ENCODE results near the gene PRKAG2.

PRKAG2 gene

DNA sequence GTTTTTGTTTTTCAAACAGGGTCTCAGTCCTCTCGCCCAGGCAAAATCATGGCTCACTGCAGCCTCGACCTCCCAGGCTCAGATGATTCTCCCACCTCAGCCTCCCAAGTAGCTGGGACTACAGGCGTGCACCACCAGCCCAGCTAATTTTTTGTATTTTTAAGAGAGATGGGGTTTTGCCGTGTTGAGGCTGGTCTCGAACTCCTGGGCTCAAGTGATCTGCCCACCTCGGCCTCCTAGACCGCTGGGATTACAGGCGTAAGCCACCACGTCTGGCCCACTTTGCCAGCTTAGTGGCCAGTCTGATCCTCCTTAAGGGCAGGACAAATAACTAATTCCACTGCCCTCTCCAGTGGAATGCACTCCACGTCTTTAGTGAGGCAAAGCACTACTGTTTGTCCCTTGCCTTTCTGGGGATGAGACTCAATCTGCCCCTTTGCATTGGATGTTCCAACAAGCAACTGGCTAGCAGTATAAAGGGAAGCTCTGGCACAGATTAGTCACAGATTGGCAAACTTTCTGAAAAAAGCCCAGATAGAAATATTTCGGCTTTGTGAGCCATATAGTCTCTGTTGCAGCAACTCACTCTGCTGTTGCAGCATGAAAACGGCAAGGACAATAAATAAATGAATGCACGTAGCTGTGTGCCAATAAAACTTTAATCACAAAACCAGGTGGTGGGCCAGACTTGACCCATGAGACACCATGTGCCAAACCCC is 213.4 kb downstream of the PRKAG2 start:
- H3K27ac ChIP-seq (ENCODE audit: low read length): no peak overlapping the region
- no peaks in the 10 kb centered on the region for H3K27me3 ChIP-seq (ENCODE audit: insufficient read depth, low read length)
- H3K9me3 ChIP-seq (ENCODE audit: insufficient read depth, low read depth, low read length): no peaks in the 10 kb centered on the region
- no peak overlapping the region for H3K9ac ChIP-seq (ENCODE audit: low read depth, low read length)
- no peak overlapping the region for H3K4me3 ChIP-seq (ENCODE audit: low read length)
- no peaks in the 10 kb centered on the region for H3K4me1 ChIP-seq (ENCODE audit: insufficient read depth, low read length)
- no peaks in the 10 kb centered on the region for H3K36me3 ChIP-seq (ENCODE audit: insufficient read depth, low read depth, low read length)

DNA sequence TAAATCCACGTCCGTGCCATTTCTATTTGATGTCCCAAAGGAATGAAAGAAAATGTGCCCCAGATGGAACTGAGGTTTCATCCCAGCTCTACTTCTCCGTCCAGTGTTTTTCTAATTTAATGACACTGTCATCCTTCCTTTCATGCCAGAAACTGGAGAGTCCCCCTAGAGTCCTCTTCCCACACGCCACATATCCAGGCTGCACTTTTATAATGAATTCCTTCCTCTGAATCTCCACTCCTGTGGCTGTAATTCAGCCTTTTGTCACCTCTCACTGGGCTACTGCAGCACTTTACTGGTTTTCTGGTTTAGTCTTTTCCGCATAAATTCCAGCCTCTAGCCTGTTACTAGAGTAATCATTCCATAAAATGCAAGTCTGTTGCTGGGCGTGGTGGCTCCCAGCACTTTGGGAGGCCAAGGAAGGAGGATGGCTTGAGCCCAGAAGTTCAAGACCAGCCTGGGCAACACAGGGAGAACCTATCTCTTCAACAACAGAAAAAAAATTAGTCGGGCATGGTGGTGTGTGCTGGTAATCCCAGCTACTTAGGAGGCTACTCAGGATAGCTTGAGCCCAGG is 214.6 kb downstream of the PRKAG2 start:
- H3K9ac ChIP-seq (ENCODE audit: low read depth, low read length): no peak overlapping the region
- no peak overlapping the region for H3K4me3 ChIP-seq (ENCODE audit: low read length)
- no peaks in the 10 kb centered on the region for H3K4me1 ChIP-seq (ENCODE audit: insufficient read depth, low read length)
- H3K9me3 ChIP-seq (ENCODE audit: insufficient read depth, low read depth, low read length): no peaks in the 10 kb centered on the region
- H3K27ac ChIP-seq (ENCODE audit: low read length): no peak overlapping the region
- no peaks in the 10 kb centered on the region for H3K36me3 ChIP-seq (ENCODE audit: insufficient read depth, low read depth, low read length)
- H3K27me3 ChIP-seq (ENCODE audit: insufficient read depth, low read length): no peaks in the 10 kb centered on the region

- no peaks in the 10 kb centered on the region for H3K27me3 ChIP-seq (ENCODE audit: insufficient read depth, low read length)
Observed at GRCh38 chr7:151661587-151661986, 215.3 kb downstream of the PRKAG2 start.

DNA sequence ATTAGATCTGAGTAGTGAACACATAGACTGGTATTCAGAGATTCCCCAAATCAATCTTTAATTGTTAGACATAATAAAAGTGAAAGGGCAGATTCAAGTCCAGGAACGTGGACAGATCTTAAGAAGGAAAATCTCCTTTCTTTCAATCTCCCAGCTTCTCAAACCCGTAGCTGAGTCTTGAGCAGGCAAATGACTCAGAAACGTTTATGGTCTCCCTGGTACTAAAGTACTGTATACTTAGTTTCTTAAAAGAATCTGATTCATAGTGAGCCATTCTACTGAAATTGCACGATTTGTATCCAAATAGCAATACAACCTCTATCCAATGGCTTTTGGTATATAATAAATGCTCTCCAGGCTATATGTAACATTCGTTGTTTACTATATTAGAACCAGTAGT is 216.8 kb downstream of the PRKAG2 start:
- no peaks in the 10 kb centered on the region for H3K27me3 ChIP-seq (ENCODE audit: insufficient read depth, low read length)

More at GRCh38 chr7:151661587-151661986, 215.3 kb downstream of the PRKAG2 start:
- no peaks in the 10 kb centered on the region for H3K9me3 ChIP-seq (ENCODE audit: insufficient read depth, low read depth, low read length)
- no peak overlapping the region for H3K27ac ChIP-seq (ENCODE audit: low read length)
- no peak overlapping the region for H3K9ac ChIP-seq (ENCODE audit: low read depth, low read length)
- no peaks in the 10 kb centered on the region for H3K4me1 ChIP-seq (ENCODE audit: insufficient read depth, low read length)
- no peaks in the 10 kb centered on the region for H3K36me3 ChIP-seq (ENCODE audit: insufficient read depth, low read depth, low read length)
- no peak overlapping the region for H3K4me3 ChIP-seq (ENCODE audit: low read length)

GRCh38 chr7:151659219-151659618 is 217.7 kb downstream of the PRKAG2 start:
- H3K9me3 ChIP-seq (ENCODE audit: insufficient read depth, low read depth, low read length): no peaks in the 10 kb centered on the region
- no peaks in the 10 kb centered on the region for H3K36me3 ChIP-seq (ENCODE audit: insufficient read depth, low read depth, low read length)
- no peaks in the 10 kb centered on the region for H3K4me1 ChIP-seq (ENCODE audit: insufficient read depth, low read length)
- no peak overlapping the region for H3K9ac ChIP-seq (ENCODE audit: low read depth, low read length)
- no peaks in the 10 kb centered on the region for H3K27me3 ChIP-seq (ENCODE audit: insufficient read depth, low read length)
- no peak overlapping the region for H3K4me3 ChIP-seq (ENCODE audit: low read length)
- no peak overlapping the region for H3K27ac ChIP-seq (ENCODE audit: low read length)

More for the DNA sequence above, 216.8 kb downstream of the PRKAG2 start:
- H3K9ac ChIP-seq (ENCODE audit: low read depth, low read length): no peak overlapping the region
- no peak overlapping the region for H3K27ac ChIP-seq (ENCODE audit: low read length)
- H3K4me3 ChIP-seq (ENCODE audit: low read length): no peak overlapping the region
- H3K4me1 ChIP-seq (ENCODE audit: insufficient read depth, low read length): no peaks in the 10 kb centered on the region
- H3K36me3 ChIP-seq (ENCODE audit: insufficient read depth, low read depth, low read length): no peaks in the 10 kb centered on the region
- no peaks in the 10 kb centered on the region for H3K9me3 ChIP-seq (ENCODE audit: insufficient read depth, low read depth, low read length)

GRCh38 chr7:151658778-151659177 is 218.1 kb downstream of the PRKAG2 start:
- Histone ChIP-seq H3K4me1 (ENCODE audit: insufficient read depth, low read length) (no peaks in the 10 kb centered on the region), H3K27ac (ENCODE audit: low read length) (no peak overlapping the region), H3K36me3 (ENCODE audit: insufficient read depth, low read depth, low read length) (no peaks in the 10 kb centered on the region), H3K27me3 (ENCODE audit: insufficient read depth, low read length) (no peaks in the 10 kb centered on the region), H3K4me3 (ENCODE audit: low read length) (no peak overlapping the region), H3K9me3 (ENCODE audit: insufficient read depth, low read depth, low read length) (no peaks in the 10 kb centered on the region), H3K9ac (ENCODE audit: low read depth, low read length) (no peak overlapping the region)

DNA sequence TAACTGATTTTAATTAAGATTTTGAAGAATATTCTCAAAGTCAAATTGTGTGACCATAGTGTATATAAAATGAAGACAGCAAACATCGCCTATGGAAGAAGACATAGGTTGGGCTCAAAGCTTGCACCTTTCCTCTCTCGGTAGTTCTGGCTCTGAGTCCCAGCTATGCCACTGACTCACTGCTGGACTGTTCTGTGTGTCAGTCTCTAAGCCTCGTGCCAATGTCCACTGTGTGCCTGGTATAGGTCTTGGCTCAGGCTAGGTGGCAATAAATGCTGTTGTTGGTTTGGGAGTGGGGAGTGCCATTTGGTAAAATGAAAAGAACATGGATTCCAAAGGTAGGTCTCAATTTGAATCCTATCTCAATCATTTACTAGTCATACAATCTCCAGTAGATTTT is 219.7 kb downstream of the PRKAG2 start:
- Histone ChIP-seq H3K27ac (ENCODE audit: low read length) (no peak overlapping the region), H3K36me3 (ENCODE audit: insufficient read depth, low read depth, low read length) (no peaks in the 10 kb centered on the region), H3K27me3 (ENCODE audit: insufficient read depth, low read length) (no peaks in the 10 kb centered on the region), H3K4me1 (ENCODE audit: insufficient read depth, low read length) (no peaks in the 10 kb centered on the region), H3K4me3 (ENCODE audit: low read length) (no peak overlapping the region), H3K9me3 (ENCODE audit: insufficient read depth, low read depth, low read length) (no peaks in the 10 kb centered on the region), H3K9ac (ENCODE audit: low read depth, low read length) (no peak overlapping the region)

DNA sequence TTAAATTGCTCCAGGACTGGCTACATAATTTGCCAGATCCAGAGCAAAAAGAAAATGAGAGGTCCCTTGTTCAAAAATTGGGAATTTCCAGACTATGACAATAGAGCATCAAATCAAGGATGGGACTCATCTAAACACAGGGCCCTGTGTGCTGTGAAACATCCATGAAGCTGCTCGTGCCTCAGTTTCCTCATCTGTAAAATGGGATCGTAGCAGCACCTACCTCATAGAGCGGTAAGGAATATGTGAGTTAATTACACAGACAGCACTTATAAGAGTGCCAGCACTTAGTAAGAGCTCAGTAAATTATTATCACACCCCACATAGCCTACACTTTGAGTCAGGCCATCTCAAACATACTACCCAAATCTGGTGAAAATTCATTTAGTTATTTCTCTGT is 221.4 kb downstream of the PRKAG2 start:
- H3K27ac ChIP-seq (ENCODE audit: low read length): no peak overlapping the region
- H3K4me3 ChIP-seq (ENCODE audit: low read length): no peak overlapping the region
- no peaks in the 10 kb centered on the region for H3K27me3 ChIP-seq (ENCODE audit: insufficient read depth, low read length)
- H3K36me3 ChIP-seq (ENCODE audit: insufficient read depth, low read depth, low read length): no peaks in the 10 kb centered on the region
- H3K4me1 ChIP-seq (ENCODE audit: insufficient read depth, low read length): no peaks in the 10 kb centered on the region
- no peaks in the 10 kb centered on the region for H3K9me3 ChIP-seq (ENCODE audit: insufficient read depth, low read depth, low read length)
- H3K9ac ChIP-seq (ENCODE audit: low read depth, low read length): no peak overlapping the region

GRCh38 chr7:151652111-151652510 is 224.8 kb downstream of the PRKAG2 start:
- H3K9ac ChIP-seq (ENCODE audit: low read depth, low read length): no peak overlapping the region
- H3K4me1 ChIP-seq (ENCODE audit: insufficient read depth, low read length): no peaks in the 10 kb centered on the region
- no peaks in the 10 kb centered on the region for H3K9me3 ChIP-seq (ENCODE audit: insufficient read depth, low read depth, low read length)
- H3K4me3 ChIP-seq (ENCODE audit: low read length): no peak overlapping the region
- H3K36me3 ChIP-seq (ENCODE audit: insufficient read depth, low read depth, low read length): no peaks in the 10 kb centered on the region
- H3K27ac ChIP-seq (ENCODE audit: low read length): no peak overlapping the region
- no peaks in the 10 kb centered on the region for H3K27me3 ChIP-seq (ENCODE audit: insufficient read depth, low read length)

GRCh38 chr7:151650161-151650560 is 226.8 kb downstream of the PRKAG2 start:
- Histone ChIP-seq H3K9ac (ENCODE audit: low read depth, low read length) (no peak overlapping the region), H3K4me1 (ENCODE audit: insufficient read depth, low read length) (no peaks in the 10 kb centered on the region), H3K4me3 (ENCODE audit: low read length) (no peak overlapping the region), H3K36me3 (ENCODE audit: insufficient read depth, low read depth, low read length) (no peaks in the 10 kb centered on the region), H3K9me3 (ENCODE audit: insufficient read depth, low read depth, low read length) (peaks cover 4% of the 10 kb centered on the region), H3K27ac (ENCODE audit: low read length) (no peak overlapping the region), H3K27me3 (ENCODE audit: insufficient read depth, low read length) (no peaks in the 10 kb centered on the region)

- Histone ChIP-seq H3K27ac (ENCODE audit: low read length) (no peak overlapping the region), H3K4me3 (ENCODE audit: low read length) (no peak overlapping the region), H3K9me3 (ENCODE audit: insufficient read depth, low read depth, low read length) (peaks cover 5% of the 10 kb centered on the region), H3K36me3 (ENCODE audit: insufficient read depth, low read depth, low read length) (no peaks in the 10 kb centered on the region), H3K4me1 (ENCODE audit: insufficient read depth, low read length) (no peaks in the 10 kb centered on the region), H3K27me3 (ENCODE audit: insufficient read depth, low read length) (no peaks in the 10 kb centered on the region), H3K9ac (ENCODE audit: low read depth, low read length) (no peak overlapping the region)
Observed at GRCh38 chr7:151648429-151648828, 228.5 kb downstream of the PRKAG2 start.

- no peaks in the 10 kb centered on the region for H3K27me3 ChIP-seq (ENCODE audit: insufficient read depth, low read length)
- no peak overlapping the region for H3K4me3 ChIP-seq (ENCODE audit: low read length)
- no peak overlapping the region for H3K9ac ChIP-seq (ENCODE audit: low read depth, low read length)
- H3K9me3 ChIP-seq (ENCODE audit: insufficient read depth, low read depth, low read length): peaks cover 5% of the 10 kb centered on the region
- H3K4me1 ChIP-seq (ENCODE audit: insufficient read depth, low read length): no peaks in the 10 kb centered on the region
- H3K27ac ChIP-seq (ENCODE audit: low read length): no peak overlapping the region
- H3K36me3 ChIP-seq (ENCODE audit: insufficient read depth, low read depth, low read length): no peaks in the 10 kb centered on the region
Observed at GRCh38 chr7:151647874-151648273, 229.0 kb downstream of the PRKAG2 start.
